GM18511 (cell line): ENCODE data around the gene SP100.
"Not testable (repeated sequence)": the region's sequence is repeated elsewhere in the genome, so short reads cannot be mapped to it uniquely, and the experiment has no call there.

Source experiments
- ATAC-seq: cut with Tn5 transposase; IDR thresholded peaks from one replicate; pipeline ENCODE4 v1.9.1; 2021; ENCODE audit warnings: mild to moderate bottlenecking, moderate library complexity; ENCODE audit not compliant: unreplicated experiment

Gene SP100

GRCh38 chr2:230416061-230416721 is at the start of gene SP100:
SP100 (plus strand) TSS chr2:230416201; CDS start chr2:230416297, 96 bp downstream.
- peak; percentile 75 for ATAC-seq

- ATAC-seq = no peak
These were observed 33.9 kb upstream of the SP100 start for GRCh38 chr2:230382108-230382507.

GRCh38 chr2:230383453-230383852 is 32.5 kb upstream of the SP100 start:
- no peak for ATAC-seq

- no peak for ATAC-seq
These were observed 31.0 kb upstream of the SP100 start for GRCh38 chr2:230384986-230385385.

GRCh38 chr2:230394301-230394700 is 21.7 kb upstream of the SP100 start:
- ATAC-seq = no peak

GRCh38 chr2:230398698-230399097 is 17.3 kb upstream of the SP100 start:
- ATAC-seq = not testable (repeated sequence)

- ATAC-seq = no peak
These were observed 16.0 kb upstream of the SP100 start for GRCh38 chr2:230400041-230400440.

- ATAC-seq = no peak
These were observed 15.5 kb upstream of the SP100 start for GRCh38 chr2:230400454-230400853.

- ATAC-seq = not testable (repeated sequence)
These were observed 15.0 kb upstream of the SP100 start for GRCh38 chr2:230401026-230401425.

GRCh38 chr2:230403746-230404145 is 12.3 kb upstream of the SP100 start:
- ATAC-seq = no peak

- no peak for ATAC-seq
These were observed 10.2 kb upstream of the SP100 start for GRCh38 chr2:230405824-230406223.

- no peak for ATAC-seq
These were observed 7.7 kb upstream of the SP100 start for GRCh38 chr2:230408244-230408842.

GRCh38 chr2:230409316-230409715 is 6.7 kb upstream of the SP100 start:
- not testable (repeated sequence) for ATAC-seq

- ATAC-seq = no peak
These were observed 5.7 kb upstream of the SP100 start for GRCh38 chr2:230410263-230410662.

- no peak for ATAC-seq
These were observed 5.0 kb upstream of the SP100 start for GRCh38 chr2:230410861-230411569.

GRCh38 chr2:230411570-230412370 is 4.2 kb upstream of the SP100 start:
- peak; percentile 64 for ATAC-seq

GRCh38 chr2:230412371-230412711 is 3.7 kb upstream of the SP100 start:
- no peak for ATAC-seq

- no peak for ATAC-seq
These were observed 3.2 kb upstream of the SP100 start for GRCh38 chr2:230412846-230413245.

GRCh38 chr2:230413479-230413878 is 2.5 kb upstream of the SP100 start:
- ATAC-seq = no peak

GRCh38 chr2:230414302-230414701 is 1.7 kb upstream of the SP100 start:
- ATAC-seq = no peak

- no peak for ATAC-seq
These were observed 1.4 kb downstream of the SP100 start for GRCh38 chr2:230417436-230417835.
